Astrocyte (in vitro differentiated cells and primary cell): ENCODE measurements around the gene POC1B. TPM values are rescaled to one million over a fixed set of nuclear protein-coding genes. Genes with fewer than 3 reads are reported as not detected.
A peak's percentile ranks its signal among the peaks of the same experiment; 100 is the strongest.

Experiments
- DNase-seq: peaks from one replicate; pipeline ENCODE4 v3.0.0-alpha.2; 2010; ENCODE audit warnings: low read depth
- FAIRE-seq: peaks from 2 replicates; lab custom pipeline; 2011; peaks lifted over from hg19 to GRCh38; lab: Jason Lieb, UNC
- H2AFZ ChIP-seq: 2 replicates; pipeline ENCODE4 v1.6.0; 2012; ENCODE audit warnings: low read depth, low read length, inconsistent platforms
- H3K27ac ChIP-seq: 2 replicates; pipeline ENCODE4 v1.5.1; 2011; ENCODE audit warnings: low read depth, low read length, inconsistent platforms
- H3K27me3 ChIP-seq: 2 replicates; pipeline ENCODE4 v1.6.0; 2011; ENCODE audit warnings: low read length, inconsistent platforms; ENCODE audit not compliant: insufficient read depth
- H3K36me3 ChIP-seq: 2 replicates; pipeline ENCODE4 v1.5.1; 2011; ENCODE audit warnings: low read length, inconsistent platforms; ENCODE audit not compliant: insufficient read depth
- H3K4me1 ChIP-seq: 2 replicates; pipeline ENCODE4 v1.5.1; 2011; ENCODE audit warnings: low read length, inconsistent platforms; ENCODE audit not compliant: insufficient read depth
- H3K4me2 ChIP-seq: 2 replicates; pipeline ENCODE4 v1.6.0; 2012; ENCODE audit warnings: low read length, inconsistent platforms
- H3K4me3 ChIP-seq: 2 replicates; pipeline ENCODE4 v1.5.1; 2011; ENCODE audit warnings: low read depth, mild to moderate bottlenecking, low read length, inconsistent platforms; ENCODE audit not compliant: insufficient read depth
- H3K79me2 ChIP-seq: 2 replicates; pipeline ENCODE4 v1.6.0; 2012; ENCODE audit warnings: mild to moderate bottlenecking, low read length, inconsistent platforms; ENCODE audit not compliant: insufficient read depth
- H3K9ac ChIP-seq: 2 replicates; pipeline ENCODE4 v1.6.0; 2012; ENCODE audit warnings: mild to moderate bottlenecking, low read length, inconsistent platforms
- H3K9me3 ChIP-seq: 2 replicates; pipeline ENCODE4 v1.5.1; 2012; ENCODE audit warnings: low read depth, mild to moderate bottlenecking, low read length, inconsistent platforms; ENCODE audit not compliant: insufficient read depth
- H4K20me1 ChIP-seq: 2 replicates; pipeline ENCODE4 v1.6.0; 2012; ENCODE audit warnings: low read length, inconsistent platforms; ENCODE audit not compliant: insufficient read depth
- H3K27ac Mint-ChIP-seq: one replicate; pipeline ENCODE4 v1.8.0; 2021; ENCODE audit warnings: mild to moderate bottlenecking, mixed read lengths; ENCODE audit not compliant: unreplicated experiment
- H3K27me3 Mint-ChIP-seq: one replicate; pipeline ENCODE4 v1.8.0; 2021; ENCODE audit warnings: low read depth, mixed read lengths; ENCODE audit not compliant: unreplicated experiment
- H3K36me3 Mint-ChIP-seq: one replicate; pipeline ENCODE4 v1.8.0; 2021; ENCODE audit warnings: low read depth, mixed read lengths; ENCODE audit not compliant: unreplicated experiment
- H3K4me1 Mint-ChIP-seq: one replicate; pipeline ENCODE4 v1.8.0; 2021; ENCODE audit warnings: low read depth, mixed read lengths; ENCODE audit not compliant: unreplicated experiment
- H3K4me3 Mint-ChIP-seq: one replicate; pipeline ENCODE4 v1.8.0; 2021; ENCODE audit warnings: mild to moderate bottlenecking, moderate library complexity, mixed read lengths; ENCODE audit not compliant: unreplicated experiment
- H3K9me3 Mint-ChIP-seq: one replicate; pipeline ENCODE4 v1.8.0; 2021; ENCODE audit warnings: mild to moderate bottlenecking, mixed read lengths; ENCODE audit not compliant: unreplicated experiment
- EZH2 ChIP-seq: IDR thresholded peaks from 2 replicates; pipeline ENCODE4 v1.6.1; 2012; ENCODE audit warnings: mild to moderate bottlenecking, low read length, inconsistent platforms; ENCODE audit not compliant: insufficient read depth
- total RNA-seq: library from RNA; stranded (reverse); gene quantifications from 2 replicates; pipeline ENCODE4 v1.2.1, GENCODE V29; 2021
- TF ChIP-seq, protein P1 (sequence below): IDR thresholded peaks from 2 replicates; pipeline ENCODE4 v1.5.1; 2011; ENCODE audit warnings: low read depth, mild to moderate bottlenecking, inconsistent platforms, low read length, moderate library complexity; ENCODE audit not compliant: insufficient read depth

The POC1B gene
- total RNA-seq, 1 donor from 2014 or later, result 10.6 TPM

DNA sequence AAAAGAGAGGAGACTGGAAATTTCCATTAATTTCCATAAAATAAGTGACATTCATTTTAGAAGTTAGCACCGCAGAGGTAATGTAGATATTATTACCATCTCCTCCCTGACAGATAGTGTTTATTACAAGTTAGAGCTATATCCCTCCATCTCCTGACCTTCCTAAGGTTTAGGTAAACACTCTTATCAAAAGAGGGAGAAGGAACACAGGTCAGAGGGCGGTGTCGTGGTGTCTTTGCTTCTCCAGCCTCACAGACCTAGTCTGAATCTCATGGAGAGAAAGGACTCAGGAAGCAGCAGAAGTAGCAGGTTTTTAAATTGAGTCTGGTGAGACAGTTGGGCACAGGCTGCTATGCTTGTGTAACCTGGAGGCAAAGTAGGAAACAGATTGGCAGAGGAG is 11.5 kb upstream of the POC1B start:
- H3K9ac ChIP-seq, result no peak overlapping the region
- no peak overlapping the region for H3K27ac ChIP-seq
- H2AFZ ChIP-seq, result no peak overlapping the region
- H3K36me3 ChIP-seq, result no peaks in the 10 kb centered on the region
- no peaks in the 10 kb centered on the region for H3K9me3 ChIP-seq
- Mint-ChIP-seq H3K36me3 (no peaks in the 10 kb centered on the region), H3K4me1 (peaks cover 4% of the 10 kb centered on the region), H3K27ac (no peak overlapping the region), H3K4me3 (no peak overlapping the region), H3K27me3 (peaks cover 2% of the 10 kb centered on the region), H3K9me3 (peaks cover 2% of the 10 kb centered on the region)
- no peak for TF ChIP-seq EZH2
- TF ChIP-seq, protein P1, sequence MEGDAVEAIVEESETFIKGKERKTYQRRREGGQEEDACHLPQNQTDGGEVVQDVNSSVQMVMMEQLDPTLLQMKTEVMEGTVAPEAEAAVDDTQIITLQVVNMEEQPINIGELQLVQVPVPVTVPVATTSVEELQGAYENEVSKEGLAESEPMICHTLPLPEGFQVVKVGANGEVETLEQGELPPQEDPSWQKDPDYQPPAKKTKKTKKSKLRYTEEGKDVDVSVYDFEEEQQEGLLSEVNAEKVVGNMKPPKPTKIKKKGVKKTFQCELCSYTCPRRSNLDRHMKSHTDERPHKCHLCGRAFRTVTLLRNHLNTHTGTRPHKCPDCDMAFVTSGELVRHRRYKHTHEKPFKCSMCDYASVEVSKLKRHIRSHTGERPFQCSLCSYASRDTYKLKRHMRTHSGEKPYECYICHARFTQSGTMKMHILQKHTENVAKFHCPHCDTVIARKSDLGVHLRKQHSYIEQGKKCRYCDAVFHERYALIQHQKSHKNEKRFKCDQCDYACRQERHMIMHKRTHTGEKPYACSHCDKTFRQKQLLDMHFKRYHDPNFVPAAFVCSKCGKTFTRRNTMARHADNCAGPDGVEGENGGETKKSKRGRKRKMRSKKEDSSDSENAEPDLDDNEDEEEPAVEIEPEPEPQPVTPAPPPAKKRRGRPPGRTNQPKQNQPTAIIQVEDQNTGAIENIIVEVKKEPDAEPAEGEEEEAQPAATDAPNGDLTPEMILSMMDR, result no peak
- H3K4me1 ChIP-seq, result no peaks in the 10 kb centered on the region
- no peak overlapping the region for H3K4me2 ChIP-seq
- DNase-seq, result no peak
- FAIRE-seq, result no peak
- H4K20me1 ChIP-seq, result no peaks in the 10 kb centered on the region
- no peaks in the 10 kb centered on the region for H3K79me2 ChIP-seq
- no peaks in the 10 kb centered on the region for H3K27me3 ChIP-seq
- H3K4me3 ChIP-seq, result no peak overlapping the region

GRCh38 chr12:89529738-89530137 is 3.9 kb upstream of the POC1B start:
- Histone ChIP-seq H2AFZ (no peak overlapping the region), H3K4me1 (no peaks in the 10 kb centered on the region), H3K9ac (no peak overlapping the region), H3K27ac (no peak overlapping the region), H3K27me3 (no peaks in the 10 kb centered on the region), H3K4me3 (no peak overlapping the region), H3K4me2 (no peak overlapping the region), H3K36me3 (no peaks in the 10 kb centered on the region), H3K79me2 (no peaks in the 10 kb centered on the region), H4K20me1 (no peaks in the 10 kb centered on the region), H3K9me3 (no peaks in the 10 kb centered on the region)
- no peaks in the 10 kb centered on the region for H3K27me3 Mint-ChIP-seq
- no peaks in the 10 kb centered on the region for H3K9me3 Mint-ChIP-seq
- H3K4me1 Mint-ChIP-seq, result no peaks in the 10 kb centered on the region
- no peak overlapping the region for H3K4me3 Mint-ChIP-seq
- H3K27ac Mint-ChIP-seq, result no peak overlapping the region
- FAIRE-seq, result no peak
- no peaks in the 10 kb centered on the region for H3K36me3 Mint-ChIP-seq
- TF ChIP-seq, protein P1, result peak; percentile 72
- no peak for TF ChIP-seq EZH2
- peak; percentile 25 for DNase-seq

DNA sequence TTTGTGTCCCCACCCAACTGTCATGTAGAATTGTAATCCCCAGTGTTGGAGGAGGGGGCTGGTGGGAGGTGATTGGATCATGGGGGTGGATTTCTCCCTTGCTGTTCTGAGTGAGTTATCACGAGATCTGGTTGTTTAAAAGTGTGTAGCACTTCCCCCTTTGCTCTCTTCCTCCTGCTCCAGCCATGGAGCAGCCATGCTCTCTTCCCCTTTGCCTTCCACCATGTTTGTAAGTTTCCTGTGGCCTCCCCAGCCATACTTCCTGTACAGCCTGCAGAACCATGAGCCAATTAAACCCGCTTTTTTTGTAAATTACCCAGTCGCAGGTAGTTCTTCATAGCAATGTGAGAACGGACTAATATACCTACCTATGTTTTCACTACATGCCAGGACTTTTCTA is 2.6 kb upstream of the POC1B start:
- no peak overlapping the region for H3K4me3 Mint-ChIP-seq
- TF ChIP-seq, protein P1, result no peak
- no peak for TF ChIP-seq EZH2
- no peak for DNase-seq
- Histone ChIP-seq H3K9ac (no peak overlapping the region), H3K4me3 (no peak overlapping the region), H3K4me2 (no peak overlapping the region), H2AFZ (no peak overlapping the region), H3K4me1 (peaks cover 8% of the 10 kb centered on the region), H4K20me1 (peaks cover 3% of the 10 kb centered on the region), H3K36me3 (no peaks in the 10 kb centered on the region), H3K79me2 (peaks cover 12% of the 10 kb centered on the region), H3K27me3 (no peaks in the 10 kb centered on the region), H3K27ac (no peak overlapping the region), H3K9me3 (no peaks in the 10 kb centered on the region)
- H3K27ac Mint-ChIP-seq, result no peak overlapping the region
- no peaks in the 10 kb centered on the region for H3K9me3 Mint-ChIP-seq
- FAIRE-seq, result no peak
- H3K36me3 Mint-ChIP-seq, result peaks cover 1% of the 10 kb centered on the region
- H3K4me1 Mint-ChIP-seq, result peaks cover 7% of the 10 kb centered on the region
- no peaks in the 10 kb centered on the region for H3K27me3 Mint-ChIP-seq
